Activated T-cell treated with anti-CD3 and anti-CD28 coated beads for 1 hour (primary cell): ENCODE data around the gene TTC39B.
A peak's percentile ranks its signal among the peaks of the same experiment; 100 is the strongest.
"Not testable (repeated sequence)": the region's sequence is repeated elsewhere in the genome, so short reads cannot be mapped to it uniquely, and the experiment has no call there.

ENCODE experiments used
- DNase-seq: peaks from one replicate; pipeline ENCODE4 v3.0.0-alpha.2; 2020; ENCODE audit warnings: low read depth

TTC39B gene

DNA sequence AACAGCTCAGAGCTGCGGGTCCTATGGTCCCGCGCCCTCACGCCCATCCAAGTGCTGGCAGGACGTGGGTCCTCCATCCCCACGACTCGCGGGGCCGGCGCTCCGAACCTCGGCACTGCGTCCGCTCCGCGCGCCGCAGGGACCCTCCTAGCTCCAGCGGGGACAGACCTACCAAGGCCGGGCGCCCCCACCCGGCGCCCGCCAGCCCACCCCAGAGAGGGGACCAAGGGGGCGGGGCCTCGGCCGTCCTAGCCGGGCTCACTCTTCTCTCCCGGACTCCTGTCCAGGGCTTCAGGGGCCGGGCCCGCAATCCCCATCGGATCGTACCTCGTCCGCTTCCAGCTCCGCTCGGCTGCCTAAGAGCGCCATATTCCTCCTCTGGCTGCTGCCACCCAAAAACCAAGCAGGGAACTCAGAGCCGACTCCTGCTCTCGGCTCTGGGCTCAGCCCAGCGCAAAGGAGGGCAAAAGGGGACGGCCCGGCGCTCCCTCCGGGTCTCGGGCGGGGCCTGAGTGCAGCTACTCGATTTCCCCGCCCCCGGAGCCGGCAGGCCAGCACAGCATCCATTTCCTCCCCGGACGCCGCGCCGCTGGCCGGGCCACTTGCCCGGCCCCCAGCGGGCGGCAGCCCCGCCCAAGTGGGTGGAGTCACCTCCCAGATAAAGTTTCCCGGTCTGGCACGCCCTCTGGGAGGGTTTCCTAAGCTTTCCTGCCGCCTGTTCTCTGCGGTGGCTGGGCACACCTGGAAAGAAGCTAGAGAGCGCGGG, at the start of gene TTC39B:
Gene TTC39B (minus strand): TSS at position 460 of the 766 bp plus-strand sequence. CDS start 91 bp downstream, at position 369.
- DNase-seq = peak; percentile 63

DNA sequence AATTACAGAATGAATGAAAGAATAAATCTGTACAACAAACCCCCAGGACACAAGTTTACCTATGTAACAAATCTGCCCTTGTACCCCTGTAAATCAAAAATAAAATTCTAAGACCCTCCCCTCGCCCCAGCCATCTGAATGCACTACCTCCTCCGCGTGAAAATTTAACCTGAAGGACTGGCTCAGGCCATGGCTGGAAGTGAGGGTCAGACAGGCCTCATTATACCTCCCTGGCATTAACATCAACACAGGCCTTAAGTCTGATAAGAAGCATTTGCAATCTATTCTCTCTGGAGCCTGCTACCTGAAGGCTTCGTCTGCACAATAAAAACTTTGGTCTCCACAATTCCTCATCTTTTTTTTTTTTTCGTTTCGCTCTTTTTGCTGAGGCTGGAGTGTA, 48.7 kb upstream of the TTC39B start:
- DNase-seq = no peak

GRCh38 chr9:15354713-15355112, 47.7 kb upstream of the TTC39B start:
- no peak for DNase-seq

GRCh38 chr9:15353892-15354291, 46.9 kb upstream of the TTC39B start:
- no peak for DNase-seq

- DNase-seq = no peak
Measured at GRCh38 chr9:15352306-15352705, 45.3 kb upstream of the TTC39B start.

DNA sequence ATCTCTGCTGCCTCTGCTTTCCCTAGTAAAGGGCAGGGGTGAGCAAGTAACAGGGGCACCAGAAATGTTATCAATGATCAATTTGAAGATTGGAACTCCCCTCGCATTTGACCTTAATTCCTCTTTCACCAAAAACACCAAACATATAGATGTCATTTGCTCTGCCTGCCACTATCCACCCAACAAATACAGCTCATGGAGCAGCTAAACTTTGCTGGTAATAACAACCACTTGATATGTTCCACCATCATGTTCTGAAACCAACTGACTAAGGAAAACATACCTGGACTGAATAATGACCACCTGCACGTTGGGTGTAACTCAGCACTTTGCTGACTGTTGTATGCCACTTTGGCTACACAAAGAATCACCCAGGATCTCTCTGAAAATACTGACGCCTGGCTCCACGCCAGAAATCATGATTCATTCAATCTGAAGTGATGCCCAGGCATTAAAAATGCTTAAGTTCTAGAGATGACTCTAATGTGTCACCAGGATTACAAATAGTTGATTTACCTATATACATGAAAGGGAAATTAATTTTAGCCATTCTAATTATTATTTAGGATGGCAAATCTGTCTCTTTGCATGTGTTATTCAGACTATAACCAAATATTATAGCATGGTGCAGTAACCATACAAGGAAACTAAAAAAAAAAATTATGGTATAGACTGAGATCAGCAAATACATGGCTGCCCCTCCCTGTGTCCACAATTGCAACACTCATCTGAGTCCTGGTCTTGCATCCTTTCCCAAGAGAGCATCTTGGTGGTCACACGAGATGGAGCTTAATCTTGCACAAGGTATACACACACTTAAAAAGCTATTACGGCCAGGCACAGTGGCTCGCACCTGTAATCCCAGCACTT, 43.1 kb upstream of the TTC39B start:
- no peak for DNase-seq

GRCh38 chr9:15346837-15347236, 39.8 kb upstream of the TTC39B start:
- DNase-seq = no peak

DNA sequence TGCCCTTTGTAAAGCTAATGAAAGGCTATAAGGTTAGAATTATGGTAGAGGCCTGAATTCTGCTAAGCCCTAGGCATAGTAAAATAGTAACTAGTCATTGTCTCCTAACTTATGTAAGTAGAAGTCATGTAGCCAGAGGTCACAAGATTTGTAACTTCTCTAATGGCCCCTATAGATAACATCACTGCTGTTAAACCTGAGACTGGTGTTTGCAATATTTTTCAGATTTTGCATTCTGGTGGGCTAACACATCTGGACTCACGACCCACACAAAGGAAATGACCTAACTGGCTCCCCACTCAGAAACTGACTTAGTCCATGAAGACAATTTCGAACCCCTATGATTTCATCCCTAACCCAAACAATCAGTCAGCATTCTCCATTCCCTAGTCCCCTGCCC, 37.2 kb upstream of the TTC39B start:
- no peak for DNase-seq

GRCh38 chr9:15333376-15333881, 26.4 kb upstream of the TTC39B start:
- DNase-seq = no peak

DNA sequence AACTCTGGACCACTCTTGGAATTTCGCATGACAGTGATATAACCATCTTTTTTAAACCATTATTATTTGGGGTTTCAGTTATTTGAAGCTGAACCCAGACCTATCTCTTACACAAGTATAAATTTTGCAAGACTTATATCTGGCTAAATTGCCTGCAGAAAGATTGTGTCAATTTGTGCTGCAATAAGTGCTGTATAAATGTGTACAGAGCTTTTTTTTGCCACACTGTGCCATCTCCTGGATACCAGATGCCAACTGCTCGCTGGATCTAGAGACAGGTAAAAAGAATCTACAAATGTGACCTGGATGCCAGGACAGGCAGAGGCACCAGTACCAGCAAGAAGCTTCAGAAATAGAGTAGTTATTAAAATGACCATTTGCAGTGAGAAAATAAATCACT, 25.9 kb upstream of the TTC39B start:
- no peak for DNase-seq

DNA sequence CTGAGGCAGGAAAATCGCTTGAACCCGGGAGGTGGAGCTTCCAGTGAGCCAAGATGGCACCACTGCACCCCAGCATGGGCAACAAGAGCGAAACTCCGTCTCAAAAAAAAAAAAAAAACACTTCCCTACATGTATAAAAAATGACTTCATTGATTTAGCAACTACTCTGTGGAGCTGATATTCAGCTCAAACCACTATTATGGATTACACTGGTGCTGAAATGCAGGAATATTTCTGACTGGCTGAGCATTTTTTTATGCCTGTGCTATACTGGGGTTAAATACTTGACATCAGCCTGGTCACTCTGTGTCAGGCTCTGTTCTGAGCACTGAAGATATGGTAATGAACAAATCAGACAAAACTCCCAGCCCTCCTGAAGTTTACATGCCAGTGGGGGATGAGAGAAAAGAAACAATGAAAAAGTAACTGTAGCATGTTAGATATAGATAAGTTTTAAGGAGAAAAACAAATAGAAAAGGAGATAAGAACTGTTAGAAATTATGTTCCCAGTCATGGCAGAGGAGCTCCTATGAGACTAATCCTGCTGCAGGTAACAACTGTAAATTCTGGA, 22.6 kb upstream of the TTC39B start:
- DNase-seq = no peak

DNA sequence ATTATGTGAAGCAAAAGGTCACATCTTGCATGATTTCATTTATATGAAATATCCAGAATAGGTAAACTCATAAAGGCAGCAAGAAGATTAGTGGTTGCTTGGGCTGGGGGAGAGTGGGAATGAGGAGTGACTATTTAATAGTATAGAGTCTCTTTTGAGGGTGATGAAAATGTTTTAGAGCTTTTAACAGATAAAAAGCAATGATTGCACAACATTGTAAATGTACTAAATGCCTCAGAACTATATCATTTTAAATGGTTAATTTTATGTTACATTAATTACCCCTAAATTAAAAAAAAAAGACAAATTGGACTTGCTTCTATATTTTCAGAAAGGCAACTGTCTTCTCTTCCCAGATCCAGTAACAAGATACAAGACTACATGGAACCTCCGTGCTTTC, 21.9 kb upstream of the TTC39B start:
- no peak for DNase-seq

DNA sequence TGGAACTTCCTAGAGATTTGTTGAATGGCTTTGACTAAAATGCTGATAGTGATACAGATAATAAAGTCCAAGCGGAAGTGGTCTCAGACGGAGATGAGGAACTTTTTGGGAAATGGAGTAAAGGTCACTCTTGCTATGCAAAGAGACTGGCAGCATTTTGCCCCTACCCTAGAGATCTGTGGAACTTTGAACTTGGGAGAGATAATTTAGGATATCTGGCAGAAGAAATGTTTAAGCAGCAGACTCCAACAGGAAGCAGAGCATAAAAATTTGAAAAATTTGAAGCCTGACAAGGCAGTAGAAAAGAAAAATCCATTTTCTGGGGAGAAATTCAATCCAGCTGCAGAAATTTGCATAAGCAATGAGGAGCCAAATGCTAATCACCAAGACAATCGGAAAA, 15.7 kb upstream of the TTC39B start:
- not testable (repeated sequence) for DNase-seq

DNA sequence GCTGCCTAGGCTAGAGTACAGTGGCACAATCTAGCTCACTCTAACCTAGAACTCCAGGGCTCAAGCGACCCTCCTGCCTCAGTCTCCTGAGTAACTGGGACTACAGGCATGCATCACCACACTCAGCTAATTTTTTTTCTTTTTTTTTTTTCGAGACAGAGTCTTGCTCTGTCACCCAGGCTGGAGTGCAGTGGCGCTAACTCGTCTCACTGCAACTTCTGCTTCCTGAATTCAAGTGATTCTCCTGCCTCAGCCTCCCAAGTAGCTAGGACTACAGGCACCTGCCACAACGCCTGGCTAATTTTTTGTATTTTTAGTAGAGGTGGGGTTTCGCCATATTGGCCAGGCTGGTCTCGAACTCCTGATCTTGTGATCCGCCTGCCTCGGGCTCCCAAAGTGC, 12.6 kb upstream of the TTC39B start:
- not testable (repeated sequence) for DNase-seq

DNA sequence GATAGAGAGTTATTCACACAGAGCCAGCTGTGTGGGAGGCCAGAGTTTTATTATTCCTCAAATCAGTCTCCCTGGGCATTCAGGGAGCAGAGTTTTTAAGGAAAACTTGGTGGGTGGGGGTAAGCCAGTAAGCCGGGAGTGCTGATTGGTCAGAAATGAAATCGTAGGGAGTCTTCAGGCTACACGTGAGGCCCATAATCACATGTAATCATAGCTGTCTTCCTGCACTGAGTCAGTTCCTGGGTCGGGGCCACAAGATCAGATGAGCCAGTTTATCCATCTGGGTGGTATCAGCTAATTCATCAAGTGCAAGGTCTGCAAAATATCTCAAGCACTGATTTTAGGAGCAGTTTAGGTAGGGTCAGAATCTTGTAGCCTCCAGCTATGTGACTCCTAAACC, 10.8 kb upstream of the TTC39B start:
- DNase-seq = no peak

DNA sequence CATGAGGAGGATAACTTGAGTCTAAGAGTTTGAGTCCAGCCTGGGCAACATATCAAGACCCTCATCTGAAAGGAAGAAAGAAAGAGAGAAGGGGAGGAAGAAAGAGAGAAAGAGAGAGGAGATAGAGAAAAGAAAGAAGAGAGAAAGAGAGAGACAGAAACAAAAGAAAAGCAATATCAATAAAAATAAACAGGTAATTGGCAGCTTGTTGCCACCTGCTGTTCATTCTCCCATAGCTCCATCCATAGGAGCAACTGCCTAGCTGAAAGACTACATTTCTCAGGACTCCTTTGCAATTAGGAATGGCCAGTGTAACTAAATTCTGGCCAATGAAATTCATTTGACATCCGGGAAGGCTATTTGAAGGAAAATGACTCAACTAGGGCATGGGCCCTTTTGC, 4.6 kb upstream of the TTC39B start:
- DNase-seq = no peak

DNA sequence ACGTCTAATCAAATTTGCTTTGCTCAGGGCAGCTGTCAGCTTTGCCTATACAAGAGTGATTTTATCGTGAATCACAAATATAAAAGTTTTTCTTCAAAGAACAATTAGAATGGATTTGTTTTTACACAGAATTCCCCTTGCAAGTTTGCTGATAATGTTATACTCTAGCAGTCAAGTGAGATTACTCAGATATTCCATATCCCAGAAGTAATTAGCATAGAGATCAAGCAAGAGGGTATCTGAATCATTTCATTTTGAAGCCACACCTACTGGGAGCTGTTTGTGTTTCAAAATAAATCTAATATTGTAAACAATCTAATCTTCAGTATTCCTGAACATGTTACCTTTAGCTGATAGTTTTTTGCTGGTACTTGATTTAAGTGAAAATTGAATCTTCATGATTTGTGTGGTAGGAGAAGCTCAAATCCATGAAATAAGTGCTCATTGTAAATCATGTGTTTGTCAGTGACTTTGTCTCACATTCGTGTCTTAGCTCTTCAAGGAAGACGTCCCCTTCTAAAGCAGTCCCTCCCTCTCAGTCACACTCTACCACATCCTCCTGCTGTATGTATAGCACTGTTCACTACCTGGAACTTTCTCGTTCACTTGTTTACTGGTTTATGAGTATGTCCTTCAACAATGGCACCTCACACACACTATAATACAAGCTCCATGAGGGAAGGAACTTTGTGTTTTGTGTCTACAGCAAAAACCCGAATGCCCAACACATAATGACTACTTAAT, 3.3 kb upstream of the TTC39B start:
- no peak for DNase-seq

GRCh38 chr9:15308511-15308910, 1.5 kb upstream of the TTC39B start:
- no peak for DNase-seq

DNA sequence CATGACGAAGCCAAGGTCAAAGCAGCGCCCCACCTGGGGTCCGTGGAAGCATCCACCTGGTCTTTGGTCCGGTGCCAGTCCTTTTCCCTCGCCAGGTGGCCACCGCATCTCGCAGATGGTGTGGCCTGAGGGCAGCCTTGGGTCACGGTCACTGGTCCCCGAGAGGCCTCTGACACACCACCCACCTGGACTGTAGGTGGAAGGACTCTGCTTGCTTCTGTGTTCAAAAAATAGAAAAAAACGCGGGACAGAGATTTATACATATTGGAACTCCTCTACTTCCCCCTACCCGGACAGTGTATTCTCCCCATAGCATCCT, 466 bp upstream of the TTC39B start:
- no peak for DNase-seq

- peak; percentile 28 for DNase-seq
Measured at GRCh38 chr9:15306068-15306756, 804 bp downstream of the TTC39B start.

DNA sequence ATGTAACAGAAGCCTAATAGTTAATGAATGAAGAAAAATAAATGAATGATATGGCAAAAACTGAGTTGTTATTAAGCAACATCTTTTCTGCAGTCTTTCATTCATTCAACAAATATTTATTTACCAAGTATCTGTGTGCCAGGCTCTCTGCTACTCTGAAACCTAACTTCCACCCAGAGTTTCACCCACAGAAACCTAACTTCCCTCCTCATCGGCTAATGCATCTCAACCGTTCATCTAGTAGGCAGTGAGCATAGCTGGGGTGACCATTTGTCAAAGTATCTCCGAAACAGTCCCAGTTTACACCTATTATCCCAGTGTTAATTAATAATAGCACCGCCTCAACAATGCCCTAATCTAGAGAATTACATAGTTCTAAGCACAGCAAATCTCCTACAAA, 1.5 kb downstream of the TTC39B start:
- no peak for DNase-seq

- DNase-seq = no peak
Measured at GRCh38 chr9:15304632-15305031, 2.4 kb downstream of the TTC39B start.
